OCI-LY7 (cell line): ENCODE measurements around the gene FAM170B.

Experiments used
- CTCF ChIP-seq: fragments of 200-600 bp; sonication (generic); conservative IDR thresholded peaks from 2 replicates; pipeline ENCODE4 v1.5.1; 2014; ENCODE audit warnings: mild to moderate bottlenecking, antibody characterized with exemption, low read length, moderate library complexity, mixed read lengths
- EZH2phosphoT487 ChIP-seq: fragments of 200-600 bp; sonication (generic); IDR thresholded peaks from 2 replicates; pipeline ENCODE4 v1.6.1; 2018; ENCODE audit warnings: low read depth, borderline replicate concordance, mild to moderate bottlenecking, mixed run types, antibody characterized with exemption, low read length, moderate library complexity, mixed read lengths

- TF ChIP-seq CTCF = peak; percentile 67
- TF ChIP-seq EZH2phosphoT487 = no peak
These were observed 27.7 kb upstream of the FAM170B start for GRCh38 chr10:49161411-49161997.
